Parathyroid adenoma (tissue), 2 donors: ENCODE data around the gene PLCB1.

Experiments
- H2AFZ ChIP-seq: fragments of 300-600 bp; sonication (generic); one replicate; pipeline ENCODE4 v1.7.0; 2017; ENCODE audit warnings: antibody characterized with exemption, mild to moderate bottlenecking
- H3K27ac ChIP-seq: fragments of 300-600 bp; sonication (generic); one replicate; pipeline ENCODE4 v1.7.0; 2017
- H3K27me3 ChIP-seq: fragments of 300-600 bp; sonication (generic); one replicate; pipeline ENCODE4 v1.7.0; 2017; ENCODE audit warnings: low read length; ENCODE audit not compliant: control insufficient read depth, insufficient read depth
- H3K36me3 ChIP-seq: fragments of 300-600 bp; sonication (generic); one replicate; pipeline ENCODE4 v1.7.0; 2017; ENCODE audit warnings: low read length; ENCODE audit not compliant: control insufficient read depth, insufficient read depth
- H3K4me1 ChIP-seq: fragments of 300-600 bp; sonication (generic); one replicate; pipeline ENCODE4 v1.7.0; 2017; ENCODE audit warnings: control low read depth
- H3K4me2 ChIP-seq: fragments of 300-600 bp; sonication (generic); one replicate; pipeline ENCODE4 v1.7.0; 2017; ENCODE audit warnings: low read length
- H3K4me3 ChIP-seq: fragments of 300-600 bp; sonication (generic); one replicate; pipeline ENCODE4 v1.7.0; 2017; ENCODE audit warnings: low read depth, low read length
- H3K79me2 ChIP-seq: fragments of 300-600 bp; sonication (generic); one replicate; pipeline ENCODE4 v1.7.0; 2017; ENCODE audit warnings: control low read depth
- H3K9ac ChIP-seq: fragments of 300-600 bp; sonication (generic); one replicate; pipeline ENCODE4 v1.7.0; 2017; ENCODE audit warnings: mild to moderate bottlenecking
- H3K9me3 ChIP-seq: fragments of 300-600 bp; sonication (generic); one replicate; pipeline ENCODE4 v1.7.0; 2017; ENCODE audit warnings: low read length; ENCODE audit not compliant: control insufficient read depth
- TF ChIP-seq, protein P1 (sequence below): fragments of 300-600 bp; sonication (generic); IDR thresholded peaks from one replicate; pipeline ENCODE4 v1.7.0; 2017; ENCODE audit warnings: antibody characterized with exemption, mild to moderate bottlenecking
- donor health status: primary hyperparathyroidism.

Gene PLCB1

DNA sequence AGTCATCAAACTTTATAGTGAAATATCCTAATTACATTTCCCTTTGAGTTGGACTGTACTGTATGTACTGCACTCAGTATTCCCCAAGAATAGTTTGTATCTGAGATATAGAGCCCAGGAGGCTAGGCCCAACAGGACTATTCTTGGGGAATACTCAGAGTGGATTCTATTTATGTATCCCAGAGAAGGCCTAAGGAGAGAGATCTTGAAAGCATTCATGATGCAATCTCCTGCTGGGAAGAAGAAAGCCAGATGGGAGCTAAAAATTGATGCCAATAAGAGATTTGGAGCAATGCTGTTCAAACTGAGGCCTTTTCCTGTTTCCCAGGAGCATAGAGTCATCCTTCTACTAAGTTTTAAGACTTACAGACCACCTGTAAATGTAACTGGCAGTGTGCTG, 484.7 kb downstream of the PLCB1 start:
- TF ChIP-seq, protein P1, sequence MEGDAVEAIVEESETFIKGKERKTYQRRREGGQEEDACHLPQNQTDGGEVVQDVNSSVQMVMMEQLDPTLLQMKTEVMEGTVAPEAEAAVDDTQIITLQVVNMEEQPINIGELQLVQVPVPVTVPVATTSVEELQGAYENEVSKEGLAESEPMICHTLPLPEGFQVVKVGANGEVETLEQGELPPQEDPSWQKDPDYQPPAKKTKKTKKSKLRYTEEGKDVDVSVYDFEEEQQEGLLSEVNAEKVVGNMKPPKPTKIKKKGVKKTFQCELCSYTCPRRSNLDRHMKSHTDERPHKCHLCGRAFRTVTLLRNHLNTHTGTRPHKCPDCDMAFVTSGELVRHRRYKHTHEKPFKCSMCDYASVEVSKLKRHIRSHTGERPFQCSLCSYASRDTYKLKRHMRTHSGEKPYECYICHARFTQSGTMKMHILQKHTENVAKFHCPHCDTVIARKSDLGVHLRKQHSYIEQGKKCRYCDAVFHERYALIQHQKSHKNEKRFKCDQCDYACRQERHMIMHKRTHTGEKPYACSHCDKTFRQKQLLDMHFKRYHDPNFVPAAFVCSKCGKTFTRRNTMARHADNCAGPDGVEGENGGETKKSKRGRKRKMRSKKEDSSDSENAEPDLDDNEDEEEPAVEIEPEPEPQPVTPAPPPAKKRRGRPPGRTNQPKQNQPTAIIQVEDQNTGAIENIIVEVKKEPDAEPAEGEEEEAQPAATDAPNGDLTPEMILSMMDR: no peak
- Histone ChIP-seq H3K27ac (no peak overlapping the region), H2AFZ (no peak overlapping the region), H3K9ac (no peak overlapping the region), H3K4me1 (no peaks in the 10 kb centered on the region), H3K9me3 (no peaks in the 10 kb centered on the region), H3K4me3 (no peak overlapping the region), H3K4me2 (no peak overlapping the region), H3K27me3 (no peaks in the 10 kb centered on the region), H3K79me2 (no peaks in the 10 kb centered on the region), H3K36me3 (no peaks in the 10 kb centered on the region)

DNA sequence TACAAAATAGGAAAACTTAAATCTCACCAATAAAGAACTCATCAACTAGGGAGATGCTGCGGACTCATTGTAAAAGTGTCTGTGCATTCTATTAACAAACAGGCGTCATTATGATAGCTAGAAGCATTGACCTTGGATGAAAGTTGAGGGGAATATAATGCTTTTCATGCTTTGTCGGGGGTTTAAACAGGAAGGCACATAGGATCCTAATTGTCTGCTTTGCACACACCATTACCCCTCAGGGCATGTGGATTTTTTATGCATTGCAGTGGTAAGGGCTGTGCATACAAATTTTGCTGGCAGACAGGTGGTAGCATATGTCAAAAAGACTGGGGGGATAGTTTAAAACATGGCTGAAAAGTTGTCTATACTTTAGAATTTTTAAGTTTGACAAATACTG, 488.9 kb downstream of the PLCB1 start:
- Histone ChIP-seq H3K4me1 (no peaks in the 10 kb centered on the region), H2AFZ (no peak overlapping the region), H3K4me3 (no peak overlapping the region), H3K9ac (no peak overlapping the region), H3K27me3 (no peaks in the 10 kb centered on the region), H3K79me2 (no peaks in the 10 kb centered on the region), H3K36me3 (no peaks in the 10 kb centered on the region), H3K27ac (no peak overlapping the region), H3K4me2 (no peak overlapping the region), H3K9me3 (no peaks in the 10 kb centered on the region)
- TF ChIP-seq, protein P1: no peak

DNA sequence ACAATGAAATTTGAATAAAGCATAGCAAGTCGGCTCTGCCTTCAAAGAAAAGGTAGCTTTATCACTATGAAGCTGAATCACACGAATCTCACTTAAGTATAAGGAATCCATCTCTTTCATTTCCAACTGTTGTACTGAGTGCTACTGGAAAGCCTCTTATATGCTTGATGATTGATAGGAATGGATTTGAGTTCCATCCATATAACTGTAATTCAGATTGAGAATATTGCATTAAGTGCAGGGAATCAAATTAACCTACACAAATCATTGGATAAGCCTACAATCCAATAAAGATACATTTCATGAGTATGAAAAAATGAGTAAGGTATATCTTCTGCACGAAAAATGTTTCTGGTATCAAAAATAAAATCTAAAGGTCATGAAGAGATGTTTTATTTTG, 492.0 kb downstream of the PLCB1 start:
- TF ChIP-seq, protein P1: no peak
- Histone ChIP-seq H3K79me2 (no peaks in the 10 kb centered on the region), H3K27ac (no peak overlapping the region), H2AFZ (no peak overlapping the region), H3K27me3 (no peaks in the 10 kb centered on the region), H3K9me3 (no peaks in the 10 kb centered on the region), H3K9ac (no peak overlapping the region), H3K36me3 (no peaks in the 10 kb centered on the region), H3K4me3 (no peak overlapping the region), H3K4me2 (no peak overlapping the region), H3K4me1 (no peaks in the 10 kb centered on the region)

DNA sequence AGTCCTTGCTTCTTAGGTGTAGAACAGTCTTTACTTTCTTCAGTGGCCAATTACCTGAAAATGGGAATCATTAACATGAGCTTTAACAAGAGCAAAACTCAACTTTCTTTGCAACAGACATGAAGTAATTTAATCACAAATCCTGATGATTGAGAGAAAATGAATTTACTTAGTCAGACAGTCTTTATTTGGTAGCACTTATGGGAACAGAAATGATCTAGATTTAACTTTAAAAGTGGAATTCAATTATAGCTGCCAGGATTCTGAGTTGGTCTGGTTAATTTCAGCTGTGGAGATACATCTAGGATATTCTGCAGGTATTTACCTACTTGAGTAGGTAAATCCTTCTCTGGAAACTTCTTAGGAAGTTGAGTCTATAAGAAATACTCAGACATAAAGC, 492.6 kb downstream of the PLCB1 start:
- no peaks in the 10 kb centered on the region for H3K79me2 ChIP-seq
- no peak overlapping the region for H2AFZ ChIP-seq
- no peaks in the 10 kb centered on the region for H3K4me1 ChIP-seq
- no peaks in the 10 kb centered on the region for H3K9me3 ChIP-seq
- no peaks in the 10 kb centered on the region for H3K27me3 ChIP-seq
- no peak overlapping the region for H3K4me3 ChIP-seq
- no peak overlapping the region for H3K9ac ChIP-seq
- TF ChIP-seq, protein P1: no peak
- no peaks in the 10 kb centered on the region for H3K36me3 ChIP-seq
- no peak overlapping the region for H3K4me2 ChIP-seq
- H3K27ac ChIP-seq: no peak overlapping the region

DNA sequence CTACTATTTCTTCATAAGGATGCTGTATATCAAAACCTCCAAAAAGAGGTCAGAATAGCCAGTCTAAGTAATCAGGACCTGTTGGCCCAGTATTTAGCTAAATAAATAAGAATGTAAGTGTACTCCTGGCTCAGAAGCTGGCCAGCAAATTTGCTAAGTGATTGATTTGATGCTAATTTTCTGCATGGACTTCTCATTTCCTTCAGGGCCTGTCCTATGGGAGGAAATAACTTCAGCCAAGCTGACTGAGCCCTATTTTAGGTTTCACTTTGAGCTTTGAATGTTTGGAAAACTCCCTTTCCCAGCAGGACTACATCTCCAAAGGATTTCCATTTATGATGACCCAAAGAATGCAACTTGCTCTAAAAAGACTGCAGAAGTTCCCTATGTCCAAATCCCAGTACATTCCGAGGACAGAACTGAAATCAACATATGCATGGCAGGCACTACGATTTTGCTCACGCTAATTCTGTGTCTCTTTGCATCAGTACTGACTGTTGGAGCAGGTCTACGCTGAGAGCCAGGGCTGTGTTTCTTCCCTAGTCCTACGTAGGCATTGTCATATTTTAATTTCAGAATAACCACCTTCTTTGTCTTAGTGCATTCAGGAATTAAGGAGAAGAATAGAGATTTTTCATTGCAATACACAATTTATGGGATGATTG, 495.4 kb downstream of the PLCB1 start:
- H3K4me1 ChIP-seq: no peaks in the 10 kb centered on the region
- no peaks in the 10 kb centered on the region for H3K27me3 ChIP-seq
- TF ChIP-seq, protein P1: no peak
- no peak overlapping the region for H2AFZ ChIP-seq
- H3K4me2 ChIP-seq: no peak overlapping the region
- H3K9me3 ChIP-seq: no peaks in the 10 kb centered on the region
- no peaks in the 10 kb centered on the region for H3K36me3 ChIP-seq
- H3K27ac ChIP-seq: no peak overlapping the region
- peak overlapping the region; percentile 17 for H3K4me3 ChIP-seq
- H3K9ac ChIP-seq: no peak overlapping the region
- H3K79me2 ChIP-seq: no peaks in the 10 kb centered on the region
